ENCODE results near the gene AGPS.

The AGPS gene

GRCh38 chr2:177545981-177546585, 153.5 kb downstream of the AGPS start:
- Histone ChIP-seq H3K27ac (ENCODE audit: low read length) (no peak overlapping the region), H2AFZ (ENCODE audit: low read depth, low read length) (no peak overlapping the region), H3K27me3 (ENCODE audit: insufficient read depth, low read length, poor library complexity) (no peaks in the 10 kb centered on the region), H3K79me2 (ENCODE audit: insufficient read depth, low read length) (no peaks in the 10 kb centered on the region), H3K4me2 (ENCODE audit: insufficient read depth, low read length) (no peak overlapping the region), H3K9ac (ENCODE audit: low read depth, low read length) (no peak overlapping the region), H3K36me3 (ENCODE audit: insufficient read depth, low read length) (no peaks in the 10 kb centered on the region; the same call in 1 of the 2 replicates), H3K4me1 (ENCODE audit: insufficient read depth, low read length) (no peaks in the 10 kb centered on the region), H4K20me1 (ENCODE audit: insufficient read depth, low read length) (no peaks in the 10 kb centered on the region), H3K4me3 (ENCODE audit: low read depth in 1 of 2, low read length in 2 of 2) (no peak overlapping the region), H3K9me3 (ENCODE audit: insufficient read depth, low read length, severe bottlenecking) (peaks cover 11% of the 10 kb centered on the region)
- peak; percentile 10 for DNase-seq
- no peak for ATAC-seq (ENCODE audit: insufficient read depth, low read depth)
- no peak for TF ChIP-seq EZH2 (IDR thresholded peaks at IDR 0.05; ENCODE audit: borderline replicate concordance, low read depth, low read length, severe bottlenecking)
- TF ChIP-seq, protein P1, sequence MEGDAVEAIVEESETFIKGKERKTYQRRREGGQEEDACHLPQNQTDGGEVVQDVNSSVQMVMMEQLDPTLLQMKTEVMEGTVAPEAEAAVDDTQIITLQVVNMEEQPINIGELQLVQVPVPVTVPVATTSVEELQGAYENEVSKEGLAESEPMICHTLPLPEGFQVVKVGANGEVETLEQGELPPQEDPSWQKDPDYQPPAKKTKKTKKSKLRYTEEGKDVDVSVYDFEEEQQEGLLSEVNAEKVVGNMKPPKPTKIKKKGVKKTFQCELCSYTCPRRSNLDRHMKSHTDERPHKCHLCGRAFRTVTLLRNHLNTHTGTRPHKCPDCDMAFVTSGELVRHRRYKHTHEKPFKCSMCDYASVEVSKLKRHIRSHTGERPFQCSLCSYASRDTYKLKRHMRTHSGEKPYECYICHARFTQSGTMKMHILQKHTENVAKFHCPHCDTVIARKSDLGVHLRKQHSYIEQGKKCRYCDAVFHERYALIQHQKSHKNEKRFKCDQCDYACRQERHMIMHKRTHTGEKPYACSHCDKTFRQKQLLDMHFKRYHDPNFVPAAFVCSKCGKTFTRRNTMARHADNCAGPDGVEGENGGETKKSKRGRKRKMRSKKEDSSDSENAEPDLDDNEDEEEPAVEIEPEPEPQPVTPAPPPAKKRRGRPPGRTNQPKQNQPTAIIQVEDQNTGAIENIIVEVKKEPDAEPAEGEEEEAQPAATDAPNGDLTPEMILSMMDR (IDR thresholded peaks at IDR 0.05; ENCODE audit: borderline replicate concordance, extremely low read depth, low read length, poor library complexity, severe bottlenecking) = no peak

DNA sequence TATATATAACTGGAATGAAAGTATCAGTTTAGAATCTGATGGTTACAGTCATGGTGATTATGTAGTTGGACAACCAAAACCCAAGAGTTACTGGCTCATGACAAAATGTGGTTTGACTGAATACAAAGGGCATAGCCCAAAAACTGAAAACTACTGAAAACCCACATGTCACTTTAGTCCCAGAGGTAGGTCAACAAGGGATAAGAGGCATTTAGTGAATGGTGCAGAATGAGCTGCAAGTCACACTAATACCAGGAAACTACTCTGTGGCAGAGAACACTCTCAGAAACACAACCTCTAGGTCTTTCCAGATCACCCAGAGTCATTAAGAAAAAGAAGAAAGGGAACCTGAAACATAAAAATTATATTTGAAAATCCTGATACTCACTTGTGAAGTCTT, 154.5 kb downstream of the AGPS start:
- DNase-seq (no peak), ATAC-seq (ENCODE audit: insufficient read depth, low read depth) (no peak)
- H3K9ac ChIP-seq (ENCODE audit: low read depth, low read length) = no peak overlapping the region
- H3K9me3 ChIP-seq (ENCODE audit: insufficient read depth, low read length, severe bottlenecking) = peaks cover 11% of the 10 kb centered on the region
- H3K4me3 ChIP-seq (ENCODE audit: low read depth in 1 of 2, low read length in 2 of 2) = no peak overlapping the region
- no peaks in the 10 kb centered on the region; the same call in 1 of the 2 replicates for H3K36me3 ChIP-seq (ENCODE audit: insufficient read depth, low read length)
- H4K20me1 ChIP-seq (ENCODE audit: insufficient read depth, low read length) = no peaks in the 10 kb centered on the region
- H3K27me3 ChIP-seq (ENCODE audit: insufficient read depth, low read length, poor library complexity) = no peaks in the 10 kb centered on the region
- H2AFZ ChIP-seq (ENCODE audit: low read depth, low read length) = no peak overlapping the region
- no peak overlapping the region for H3K27ac ChIP-seq (ENCODE audit: low read length)
- no peak overlapping the region for H3K4me2 ChIP-seq (ENCODE audit: insufficient read depth, low read length)
- H3K4me1 ChIP-seq (ENCODE audit: insufficient read depth, low read length) = peaks cover 5% of the 10 kb centered on the region
- H3K79me2 ChIP-seq (ENCODE audit: insufficient read depth, low read length) = peaks cover 3% of the 10 kb centered on the region; the same call in 1 of the 2 replicates
- no peak for TF ChIP-seq EZH2 (IDR thresholded peaks at IDR 0.05; ENCODE audit: borderline replicate concordance, low read depth, low read length, severe bottlenecking)
- TF ChIP-seq, protein P1 (IDR thresholded peaks at IDR 0.05; ENCODE audit: borderline replicate concordance, extremely low read depth, low read length, poor library complexity, severe bottlenecking) = no peak

DNA sequence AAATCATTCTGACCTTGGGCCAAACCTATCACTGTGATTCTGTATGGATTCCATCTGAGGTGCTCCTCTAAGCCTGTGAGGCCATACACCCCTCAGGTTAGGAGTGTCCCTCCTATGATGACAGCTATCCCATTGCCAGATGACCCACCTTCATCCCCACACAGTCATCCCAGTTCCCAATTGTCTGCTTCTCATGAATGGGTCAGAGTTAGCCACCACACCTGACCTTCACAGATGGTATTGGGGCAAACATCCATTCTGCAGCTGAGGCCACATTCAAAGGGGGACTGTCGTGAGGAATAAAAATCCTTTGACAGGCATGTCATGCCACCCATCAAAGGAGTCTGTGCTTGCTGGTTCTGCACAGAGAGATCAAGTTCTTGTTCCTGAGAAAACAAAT, 155.2 kb downstream of the AGPS start:
- no peak overlapping the region for H3K9ac ChIP-seq (ENCODE audit: low read depth, low read length)
- H3K79me2 ChIP-seq (ENCODE audit: insufficient read depth, low read length) = peaks cover 5% of the 10 kb centered on the region; the same call in 1 of the 2 replicates
- TF ChIP-seq, protein P1 (IDR thresholded peaks at IDR 0.05; ENCODE audit: borderline replicate concordance, extremely low read depth, low read length, poor library complexity, severe bottlenecking) = no peak
- no peak for TF ChIP-seq EZH2 (IDR thresholded peaks at IDR 0.05; ENCODE audit: borderline replicate concordance, low read depth, low read length, severe bottlenecking)
- ATAC-seq (ENCODE audit: insufficient read depth, low read depth) (no peak), DNase-seq (no peak)
- no peak overlapping the region for H3K27ac ChIP-seq (ENCODE audit: low read length)
- no peak overlapping the region for H3K4me3 ChIP-seq (ENCODE audit: low read depth in 1 of 2, low read length in 2 of 2)
- peaks cover 11% of the 10 kb centered on the region for H3K9me3 ChIP-seq (ENCODE audit: insufficient read depth, low read length, severe bottlenecking)
- H2AFZ ChIP-seq (ENCODE audit: low read depth, low read length) = no peak overlapping the region
- no peaks in the 10 kb centered on the region; the same call in 1 of the 2 replicates for H3K36me3 ChIP-seq (ENCODE audit: insufficient read depth, low read length)
- no peaks in the 10 kb centered on the region for H4K20me1 ChIP-seq (ENCODE audit: insufficient read depth, low read length)
- no peaks in the 10 kb centered on the region for H3K27me3 ChIP-seq (ENCODE audit: insufficient read depth, low read length, poor library complexity)
- H3K4me2 ChIP-seq (ENCODE audit: insufficient read depth, low read length) = no peak overlapping the region
- peaks cover 8% of the 10 kb centered on the region for H3K4me1 ChIP-seq (ENCODE audit: insufficient read depth, low read length)

Data from DND-41 (cell line).